Lung (tissue), 12 donors: ENCODE results near the gene ZNF219. TPM values are rescaled to one million over a fixed set of nuclear protein-coding genes. Genes with fewer than 3 reads are reported as not detected.

ENCODE experiments used
- ATAC-seq: fragments of 200-7000 bp; cut with Tn5 transposase; one replicate; pipeline ENCODE4 v1.9.1; 2020; ENCODE audit warnings: moderate number of reproducible peaks; ENCODE audit not compliant: insufficient read depth, low FRiP score
- DNase-seq, 3 donors: peaks; one replicate each; pipeline ENCODE4 v3.0.0-alpha.2; 2013 to 2017
- H3K27ac ChIP-seq, 2 donors: one replicate each; pipeline ENCODE4 v1.5.1; 2013; ENCODE audit warnings: mild to moderate bottlenecking in 2 of 2, moderate library complexity in 2 of 2, control low read depth in 1 of 2, inconsistent platforms in 1 of 2, low read depth in 1 of 2, low read length in 1 of 2
- H3K27me3 ChIP-seq, 3 donors: one replicate each; pipeline ENCODE4 v1.5.1; 2013; ENCODE audit warnings: low read length in 2 of 3; ENCODE audit not compliant: control insufficient read depth in 3 of 3, insufficient read depth in 3 of 3
- H3K36me3 ChIP-seq, 4 donors: one replicate each; pipeline ENCODE4 v1.5.1; 2013; ENCODE audit warnings: low read length in 4 of 4, mild to moderate bottlenecking in 1 of 4, moderate library complexity in 1 of 4; ENCODE audit not compliant: control insufficient read depth in 4 of 4, insufficient read depth in 4 of 4
- H3K4me1 ChIP-seq, 5 donors: one replicate each; pipeline ENCODE4 v1.5.1; 2013; ENCODE audit warnings: low read length in 5 of 5, mild to moderate bottlenecking in 2 of 5, moderate library complexity in 1 of 5; ENCODE audit not compliant: control insufficient read depth in 5 of 5, insufficient read depth in 5 of 5
- H3K4me3 ChIP-seq: one replicate; pipeline ENCODE4 v1.5.1; 2013; ENCODE audit warnings: mild to moderate bottlenecking, control low read depth, moderate library complexity
- H3K9ac ChIP-seq, 2 donors: one replicate each; pipeline ENCODE4 v1.5.1; 2013; ENCODE audit warnings: low read length in 2 of 2, control low read depth in 1 of 2; ENCODE audit not compliant: insufficient read depth in 1 of 2
- H3K9me3 ChIP-seq, 4 donors: one replicate each; pipeline ENCODE4 v1.5.1; 2013; ENCODE audit warnings: low read length in 3 of 4, mild to moderate bottlenecking in 1 of 4, moderate library complexity in 1 of 4; ENCODE audit not compliant: control insufficient read depth in 4 of 4, insufficient read depth in 3 of 4
- CTCF ChIP-seq: IDR thresholded peaks from 2 replicates; pipeline ENCODE4 v1.5.1; 2012; ENCODE audit warnings: mild to moderate bottlenecking; ENCODE audit errors: control extremely low read depth, extremely low read depth
- WGBS, 2 donors: extraction: QIAGEN DNeasy Blood & Tissue Kit; methylation state at CpG; one replicate each; pipeline ENCODE4 v1.1.7; 2013; 5-methylcytosine and 5-hydroxymethylcytosine counted together
- polyA plus RNA-seq, 2 donors: library from polyadenylated mRNA; stranded (reverse); fragments of 200-250 nt; gene quantifications; one replicate each; pipeline ENCODE4 v1.2.1, GENCODE V29; 2013
- total RNA-seq, 2 donors: library from RNA; depleted of rRNA in 1 of 2; stranded (reverse); fragments of >200 nt in 1 of 2; gene quantifications; one replicate each; pipeline ENCODE4 v1.2.1, GENCODE V29; 2014 to 2021
- donor health status: control.
- donor health status: control.
- donor health status: Bipolar disorder and iron deficiency.
- donor health status: healthy.
- donor health status: DM: yes; HTN: yes; CAD: no.

Gene ZNF219
- total and polyA plus RNA-seq, 4 donors: 8.0 to 48.5 (median 30.0) TPM

DNA sequence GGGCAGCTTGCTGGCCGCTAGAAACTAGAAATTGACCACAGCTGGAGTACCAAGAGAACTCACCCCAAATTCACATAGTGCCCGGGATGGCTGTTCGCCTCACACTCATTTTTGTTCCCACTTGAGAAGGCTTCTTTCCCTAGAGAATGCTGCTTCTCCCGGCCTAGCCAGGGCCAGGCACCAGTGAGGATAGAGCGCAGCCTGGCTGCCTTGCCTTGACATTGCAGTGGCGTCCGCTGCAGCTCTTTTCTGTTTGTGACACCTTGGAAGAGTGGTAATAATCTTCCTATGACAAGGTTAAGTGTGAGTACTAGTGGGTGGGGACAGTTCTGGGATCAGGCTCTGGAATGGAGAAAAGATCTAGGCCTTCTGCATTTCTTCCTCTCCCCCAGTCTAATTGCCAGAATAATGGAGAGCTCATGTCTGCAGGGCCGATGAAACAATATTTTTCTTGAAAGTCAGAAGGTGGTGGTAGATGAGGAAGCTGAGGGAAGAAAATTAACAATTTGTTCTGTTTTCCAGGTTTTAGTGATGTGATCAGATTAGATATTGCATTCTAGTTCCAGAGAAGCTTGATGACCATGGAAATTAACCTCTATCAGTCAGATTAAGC lies 6.1 kb upstream of the ZNF219 start:
- Histone ChIP-seq H3K9me3 (no peaks in the 10 kb centered on the region), H3K36me3 (no peaks in the 10 kb centered on the region), H3K9ac (peak overlapping the region; percentile 92 to 93), H3K4me1 (peaks cover 8 to 44% (median 17%) of the 10 kb centered on the region in 5 donors), H3K27ac (peak overlapping the region; percentile 97 to 98), H3K4me3 (peak overlapping the region; percentile 66), H3K27me3 (no peaks in the 10 kb centered on the region)
- ATAC-seq (peak; percentile 48), DNase-seq (peak; percentile 89 to 93 (median 92))
- WGBS, 2 donors: 4 to 10% methylated on average over 8 of the region's 8 CpGs
- peak; percentile 92 for TF ChIP-seq CTCF

DNA sequence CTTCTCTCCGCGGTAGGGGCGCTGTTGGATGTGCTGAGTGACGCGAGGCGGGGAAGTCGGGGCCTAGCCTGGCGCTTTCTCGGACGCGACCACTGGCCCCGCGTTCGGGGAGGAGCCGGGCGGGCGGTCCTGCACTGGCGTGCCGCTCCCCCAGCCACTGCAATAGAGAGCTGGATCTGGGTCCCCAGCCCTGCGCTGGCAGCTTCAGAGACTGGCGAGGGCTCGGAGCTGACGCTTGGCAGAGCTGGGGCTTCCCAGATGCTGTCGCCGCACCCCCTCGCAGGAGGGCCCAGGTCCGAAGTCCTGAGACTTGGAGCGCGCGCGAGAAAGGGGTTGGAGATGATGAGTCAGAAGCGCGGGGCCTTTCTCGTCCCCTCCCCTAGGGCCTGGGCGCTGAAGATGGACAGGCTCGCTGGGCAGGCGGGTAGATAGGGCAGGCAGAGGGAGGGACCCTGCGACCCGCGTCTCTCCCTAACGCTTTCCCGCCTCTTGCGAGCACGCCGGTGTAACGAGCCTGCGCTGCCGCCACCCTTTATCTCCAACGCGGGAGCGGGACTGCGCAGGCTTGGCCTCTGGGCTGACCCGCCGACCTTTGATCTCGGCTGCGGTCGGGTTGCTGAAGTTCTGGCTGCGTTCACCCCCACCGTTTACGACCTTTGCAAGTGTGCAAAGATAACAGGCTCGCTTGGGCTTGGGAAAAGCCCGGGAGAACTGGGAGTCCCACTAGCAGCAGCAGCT lies 5.4 kb upstream of the ZNF219 start:
- H3K27me3 ChIP-seq: no peaks in the 10 kb centered on the region
- ATAC-seq (peak; percentile 93), DNase-seq (peak; percentile 96 to 99 (median 98))
- peak overlapping the region; percentile 92 to 93 for H3K9ac ChIP-seq
- peak overlapping the region; percentile 97 to 98 for H3K27ac ChIP-seq
- no peaks in the 10 kb centered on the region for H3K36me3 ChIP-seq
- 0 to 1% methylated on average over 59 to 62 of the region's 62 CpGs for WGBS, 2 donors
- peak overlapping the region; percentile 66 for H3K4me3 ChIP-seq
- TF ChIP-seq CTCF: peak; percentile 65
- H3K4me1 ChIP-seq: peaks cover 13 to 51% (median 23%) of the 10 kb centered on the region in 5 donors
- H3K9me3 ChIP-seq: no peaks in the 10 kb centered on the region

- no peaks in the 10 kb centered on the region for H3K9me3 ChIP-seq
- H3K36me3 ChIP-seq: no peaks in the 10 kb centered on the region
- TF ChIP-seq CTCF: no peak
- ATAC-seq (no peak), DNase-seq (no peak)
- no peaks in the 10 kb centered on the region for H3K27me3 ChIP-seq
- WGBS, 2 donors: 1% methylated on average over 9 of the region's 9 CpGs
- peak overlapping the region; percentile 11 to 97 for H3K27ac ChIP-seq
- peaks cover 13 to 54% (median 23%) of the 10 kb centered on the region in 5 donors for H3K4me1 ChIP-seq
- peak overlapping the region; percentile 17 for H3K4me3 ChIP-seq
- peak overlapping the region; percentile 59 to 93 for H3K9ac ChIP-seq
These were observed 4.9 kb upstream of the ZNF219 start for GRCh38 chr14:21103411-21103709.
